Keratinocyte (primary cell): ENCODE results near the gene DLG2.

Experiments used
- CTCF ChIP-seq, 3 experiments: IDR thresholded peaks in 1 of 3; conservative IDR thresholded peaks in 1 of 3; optimal IDR thresholded peaks in 1 of 3; 2 replicates in 2 of 3; 3 replicates in 1 of 3; pipeline versions ENCODE3 to v1.5.1; 2011; ENCODE audit warnings: low read length in 3 of 3, mild to moderate bottlenecking in 3 of 3, moderate library complexity in 2 of 3, control low read depth in 1 of 3, inconsistent platforms in 1 of 3; ENCODE audit not compliant: insufficient read depth in 2 of 3; ENCODE audit errors: extremely low read depth in 1 of 3
- EZH2 ChIP-seq: IDR thresholded peaks from one replicate; pipeline ENCODE4 v1.6.1; 2012; ENCODE audit warnings: inconsistent platforms, mild to moderate bottlenecking, low read length, moderate library complexity

- no peak for TF ChIP-seq CTCF (optimal IDR thresholded peaks at IDR 0.05 in 1 of 3, IDR thresholded peaks at IDR 0.05 in 1 of 3, conservative IDR thresholded peaks at IDR 0.05 in 1 of 3; ENCODE audit: extremely low read depth in 1 of 3, insufficient read depth in 2 of 3, low read length in 3 of 3)
- no peak for TF ChIP-seq EZH2
Observed at GRCh38 chr11:84857746-84858145, 769.4 kb downstream of the DLG2 start.
